Measurements from ENCODE around the gene PLCG2. TPM values are rescaled to one million over a fixed set of nuclear protein-coding genes. Genes with fewer than 3 reads are reported as not detected.
A peak's percentile ranks its signal among the peaks of the same experiment; 100 is the strongest.

The PLCG2 gene
- total RNA-seq, 1 donor from 2014 or later = 1.7 TPM

GRCh38 chr16:81846105-81846504 is 67.0 kb downstream of the PLCG2 start:
- no peak for DNase-seq (ENCODE audit: low read depth, low spot score)
- H3K36me3 Mint-ChIP-seq (ENCODE audit: low read depth) = no peaks in the 10 kb centered on the region
- H3K27me3 Mint-ChIP-seq (ENCODE audit: low read depth) = peaks cover 2% of the 10 kb centered on the region
- no peak for TF ChIP-seq CTCF (conservative IDR thresholded peaks at IDR 0.05)
- H3K9me3 Mint-ChIP-seq = peaks cover 2% of the 10 kb centered on the region
- H3K4me1 Mint-ChIP-seq = no peaks in the 10 kb centered on the region
- H3K27ac Mint-ChIP-seq (ENCODE audit: unreplicated experiment) = no peak overlapping the region
- no peak overlapping the region for H3K4me3 Mint-ChIP-seq

GRCh38 chr16:81848306-81848853 is 69.3 kb downstream of the PLCG2 start:
- no peak for DNase-seq (ENCODE audit: low read depth, low spot score)
- Mint-ChIP-seq H3K4me1 (no peaks in the 10 kb centered on the region), H3K36me3 (ENCODE audit: low read depth) (no peaks in the 10 kb centered on the region), H3K27me3 (ENCODE audit: low read depth) (peaks cover 2% of the 10 kb centered on the region), H3K27ac (ENCODE audit: unreplicated experiment) (no peak overlapping the region), H3K4me3 (no peak overlapping the region), H3K9me3 (peaks cover 2% of the 10 kb centered on the region)
- no peak for TF ChIP-seq CTCF (conservative IDR thresholded peaks at IDR 0.05)

GRCh38 chr16:81850197-81850944 is 71.3 kb downstream of the PLCG2 start:
- no peaks in the 10 kb centered on the region for H3K36me3 Mint-ChIP-seq (ENCODE audit: low read depth)

GRCh38 chr16:81852347-81852746 is 73.3 kb downstream of the PLCG2 start:
- H3K27me3 Mint-ChIP-seq (ENCODE audit: low read depth) = peaks cover 6% of the 10 kb centered on the region
- H3K27ac Mint-ChIP-seq (ENCODE audit: unreplicated experiment) = peak overlapping the region; percentile 23
- H3K9me3 Mint-ChIP-seq = no peaks in the 10 kb centered on the region
- DNase-seq (ENCODE audit: low read depth, low spot score) = no peak
- no peak overlapping the region for H3K4me3 Mint-ChIP-seq
- H3K36me3 Mint-ChIP-seq (ENCODE audit: low read depth) = no peaks in the 10 kb centered on the region
- TF ChIP-seq CTCF (conservative IDR thresholded peaks at IDR 0.05) = no peak
- H3K4me1 Mint-ChIP-seq = no peaks in the 10 kb centered on the region

More at GRCh38 chr16:81850197-81850944, 71.3 kb downstream of the PLCG2 start:
- no peak for TF ChIP-seq CTCF (conservative IDR thresholded peaks at IDR 0.05)
- Mint-ChIP-seq H3K9me3 (peaks cover 2% of the 10 kb centered on the region), H3K27ac (ENCODE audit: unreplicated experiment) (no peak overlapping the region), H3K4me3 (no peak overlapping the region), H3K4me1 (no peaks in the 10 kb centered on the region), H3K27me3 (ENCODE audit: low read depth) (peaks cover 3% of the 10 kb centered on the region)
- DNase-seq (ENCODE audit: low read depth, low spot score) = no peak

- Mint-ChIP-seq H3K9me3 (no peaks in the 10 kb centered on the region), H3K27ac (ENCODE audit: unreplicated experiment) (no peak overlapping the region), H3K4me1 (no peaks in the 10 kb centered on the region), H3K36me3 (ENCODE audit: low read depth) (no peaks in the 10 kb centered on the region), H3K27me3 (ENCODE audit: low read depth) (peaks cover 6% of the 10 kb centered on the region), H3K4me3 (no peak overlapping the region)
- DNase-seq (ENCODE audit: low read depth, low spot score) = no peak
- no peak for TF ChIP-seq CTCF (conservative IDR thresholded peaks at IDR 0.05)
Measured at GRCh38 chr16:81855552-81856153, 76.6 kb downstream of the PLCG2 start.

All from neural crest cell (in vitro differentiated cells).